ENCODE measurements around the gene HEXB. TPM values are rescaled to one million over a fixed set of nuclear protein-coding genes. Genes with fewer than 3 reads are reported as not detected.

The HEXB gene
- total and polyA plus RNA-seq, 2 of the 4 experiments (the other 2 are of a cell fraction), result 76.7 to 126 TPM

- H3K27ac ChIP-seq (ENCODE audit: insufficient read depth, low read length), result no peak overlapping the region
- no peak overlapping the region for H2BK5ac ChIP-seq (ENCODE audit: low read depth, low read length, poor library complexity, severe bottlenecking)
- ATAC-seq (ENCODE audit: low read depth) (no peak), DNase-seq (peak; percentile 34)
- ChIA-PET CTCF (interaction anchor here (0.6 kb wide), 1 partner anchor 23 kb away, joined by 3 read pairs; no protein-coding TSS in a partner anchor), POLR2A (ENCODE audit: unreplicated experiment) (no interaction called here)
- BruUV-seq (replicated peaks), result no TSS peak
- H3K79me1 ChIP-seq (ENCODE audit: low read depth in 1 of 2, low read length in 2 of 2), result peaks cover 8 to 28% of the 10 kb centered on the region in 2 experiments
- no peak overlapping the region for H3K56ac ChIP-seq (ENCODE audit: extremely low read depth, insufficient read depth, low read length)
- H2BK20ac ChIP-seq (ENCODE audit: low read depth, low read length), result no peak overlapping the region
- no peak overlapping the region for H3K23ac ChIP-seq (ENCODE audit: low read depth, low read length)
- H2BK15ac ChIP-seq (ENCODE audit: low read depth, low read length), result no peak overlapping the region
- H2AFZ ChIP-seq (replicated peaks; ENCODE audit: low read length, poor library complexity), result no peak overlapping the region
- H3K4me1 ChIP-seq (ENCODE audit: control insufficient read depth, insufficient read depth, low read length), result no peaks in the 10 kb centered on the region
- no peak overlapping the region for H3K14ac ChIP-seq (replicated peaks; ENCODE audit: low read depth, low read length)
- no peaks in the 10 kb centered on the region for H3K9me1 ChIP-seq (ENCODE audit: insufficient read depth, low read length)
- 83% methylated on average over 1 of the region's 4 CpGs; no CpG with 5 or more reads in 1 of the 2 experiments for WGBS, 2 experiments (ENCODE audit: extremely low coverage in 2 of 2, insufficient read length in 1 of 2)
- peaks cover 19% of the 10 kb centered on the region for H3K36me3 ChIP-seq (ENCODE audit: control insufficient read depth, insufficient read depth, low read length)
- H2AK5ac ChIP-seq (ENCODE audit: low read depth, low read length), result no peak overlapping the region
- H4K5ac ChIP-seq (ENCODE audit: low read depth, low read length), result no peak overlapping the region
- no peak overlapping the region for H3K4me2 ChIP-seq (ENCODE audit: low read depth, low read length)
- in situ Hi-C loops (cut with MboI; ENCODE audit: low sequenced_read_pairs), result no loop called here
- H3K9ac ChIP-seq (ENCODE audit: low read depth, low read length), result no peak overlapping the region
- H4K8ac ChIP-seq (ENCODE audit: low read depth in 2 of 2, low read length in 2 of 2), result no peak overlapping the region
- no peak overlapping the region for H3K4ac ChIP-seq (ENCODE audit: low read depth, low read length)
- no peak overlapping the region for H2BK120ac ChIP-seq (ENCODE audit: low read depth, low read length)
- no peak overlapping the region for H4K91ac ChIP-seq (ENCODE audit: insufficient read depth, low read depth, low read length)
- TF ChIP-seq RAD21 (IDR thresholded peaks at IDR 0.05; ENCODE audit: low read length) (no peak), RCOR1 (IDR thresholded peaks at IDR 0.05; ENCODE audit: insufficient replicate concordance, low read length) (no peak), MAFK (IDR thresholded peaks at IDR 0.05; ENCODE audit: low read depth, low read length) (no peak), POLR2A (IDR thresholded peaks at IDR 0.05; ENCODE audit: low read depth, low read length) (no peak), FOS (IDR thresholded peaks at IDR 0.05; ENCODE audit: low read depth, low read length) (no peak), BHLHE40 (IDR thresholded peaks at IDR 0.05; ENCODE audit: low read depth, low read length) (no peak), SMC3 (IDR thresholded peaks at IDR 0.05; ENCODE audit: low read depth, low read length) (no peak), RFX5 (IDR thresholded peaks at IDR 0.05; ENCODE audit: low read depth, low read length) (no peak), CTCF (conservative IDR thresholded peaks at IDR 0.05; ENCODE audit: low read depth, low read length) (no peak), CEBPB (IDR thresholded peaks at IDR 0.05; ENCODE audit: low read depth, low read length) (no peak), MXI1 (IDR thresholded peaks at IDR 0.05; ENCODE audit: borderline replicate concordance, low read depth, low read length) (no peak), MAZ (IDR thresholded peaks at IDR 0.05; ENCODE audit: borderline replicate concordance, low read depth, low read length) (no peak)
- no peak overlapping the region for H2AK9ac ChIP-seq (replicated peaks; ENCODE audit: low read depth, low read length, poor library complexity)
- H3K27me3 ChIP-seq (ENCODE audit: control insufficient read depth, insufficient read depth, low read length), result no peaks in the 10 kb centered on the region
- H3K4me3 ChIP-seq (ENCODE audit: insufficient read depth, low read depth, low read length), result no peak overlapping the region
- no peak overlapping the region for H3K18ac ChIP-seq (ENCODE audit: low read depth, low read length)
- H4K20me1 ChIP-seq (ENCODE audit: insufficient read depth, low read length), result no peaks in the 10 kb centered on the region
- dilution Hi-C loops (cut with HindIII; ENCODE audit: low sequenced_read_pairs, unreplicated experiment), result no loop called here
- intact Hi-C loops (cut with micrococcal nuclease), result no loop called here
- no peaks in the 10 kb centered on the region for H3K9me3 ChIP-seq (ENCODE audit: control insufficient read depth, insufficient read depth, low read length)
Measured at GRCh38 chr5:74693191-74693590, 8.2 kb downstream of the HEXB start.

Data from IMR-90 (cell line).